GM13977 (cell line): Measurements from ENCODE around the gene RNPEP.

ENCODE experiments used
- DNase-seq: peaks from one replicate; pipeline ENCODE4 v3.0.0; 2012; ENCODE audit warnings: low spot score
- in situ Hi-C: fragments of 300-500 bp; cut with MboI; formaldehyde crosslinking; loops from one replicate; pipeline ENCODE4 v1.12.0; 2022; ENCODE audit warnings: low sequenced_read_pairs, low pct_unique_long_range_greater_than_20kb, mixed read lengths, inconsistent platforms; ENCODE audit not compliant: unreplicated experiment
- TF ChIP-seq, protein P1 (sequence below): IDR thresholded peaks from 2 replicates; pipeline ENCODE4 v1.5.1; 2012; ENCODE audit warnings: mild to moderate bottlenecking, control low read depth; ENCODE audit not compliant: insufficient read depth; ENCODE audit errors: extremely low read depth, missing control alignments

The RNPEP gene, protein sequence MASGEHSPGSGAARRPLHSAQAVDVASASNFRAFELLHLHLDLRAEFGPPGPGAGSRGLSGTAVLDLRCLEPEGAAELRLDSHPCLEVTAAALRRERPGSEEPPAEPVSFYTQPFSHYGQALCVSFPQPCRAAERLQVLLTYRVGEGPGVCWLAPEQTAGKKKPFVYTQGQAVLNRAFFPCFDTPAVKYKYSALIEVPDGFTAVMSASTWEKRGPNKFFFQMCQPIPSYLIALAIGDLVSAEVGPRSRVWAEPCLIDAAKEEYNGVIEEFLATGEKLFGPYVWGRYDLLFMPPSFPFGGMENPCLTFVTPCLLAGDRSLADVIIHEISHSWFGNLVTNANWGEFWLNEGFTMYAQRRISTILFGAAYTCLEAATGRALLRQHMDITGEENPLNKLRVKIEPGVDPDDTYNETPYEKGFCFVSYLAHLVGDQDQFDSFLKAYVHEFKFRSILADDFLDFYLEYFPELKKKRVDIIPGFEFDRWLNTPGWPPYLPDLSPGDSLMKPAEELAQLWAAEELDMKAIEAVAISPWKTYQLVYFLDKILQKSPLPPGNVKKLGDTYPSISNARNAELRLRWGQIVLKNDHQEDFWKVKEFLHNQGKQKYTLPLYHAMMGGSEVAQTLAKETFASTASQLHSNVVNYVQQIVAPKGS

DNA sequence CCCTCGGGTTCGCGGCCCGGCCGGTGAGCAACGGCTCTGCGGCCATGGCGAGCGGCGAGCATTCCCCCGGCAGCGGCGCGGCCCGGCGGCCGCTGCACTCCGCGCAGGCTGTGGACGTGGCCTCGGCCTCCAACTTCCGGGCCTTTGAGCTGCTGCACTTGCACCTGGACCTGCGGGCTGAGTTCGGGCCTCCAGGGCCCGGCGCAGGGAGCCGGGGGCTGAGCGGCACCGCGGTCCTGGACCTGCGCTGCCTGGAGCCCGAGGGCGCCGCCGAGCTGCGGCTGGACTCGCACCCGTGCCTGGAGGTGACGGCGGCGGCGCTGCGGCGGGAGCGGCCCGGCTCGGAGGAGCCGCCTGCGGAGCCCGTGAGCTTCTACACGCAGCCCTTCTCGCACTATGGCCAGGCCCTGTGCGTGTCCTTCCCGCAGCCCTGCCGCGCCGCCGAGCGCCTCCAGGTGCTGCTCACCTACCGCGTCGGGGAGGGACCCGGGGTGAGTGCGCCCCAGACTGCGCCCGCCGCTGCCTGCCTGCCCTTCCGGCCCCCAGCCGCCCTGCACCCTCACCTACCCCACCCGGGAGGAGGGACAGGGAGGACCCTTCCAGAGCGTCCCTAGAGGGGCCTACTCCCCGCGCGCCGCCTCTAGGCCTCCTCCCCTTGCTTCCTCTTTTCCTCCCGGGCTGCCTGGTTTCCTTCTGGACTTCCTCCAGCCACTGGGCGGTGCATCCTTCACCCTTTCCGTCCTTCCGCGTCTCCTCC is at the start of gene RNPEP:
TSS of gene RNPEP (plus strand) at position 26 of the 757 bp plus-strand sequence. CDS start at position 45, 19 bp downstream.
- TF ChIP-seq, protein P1, sequence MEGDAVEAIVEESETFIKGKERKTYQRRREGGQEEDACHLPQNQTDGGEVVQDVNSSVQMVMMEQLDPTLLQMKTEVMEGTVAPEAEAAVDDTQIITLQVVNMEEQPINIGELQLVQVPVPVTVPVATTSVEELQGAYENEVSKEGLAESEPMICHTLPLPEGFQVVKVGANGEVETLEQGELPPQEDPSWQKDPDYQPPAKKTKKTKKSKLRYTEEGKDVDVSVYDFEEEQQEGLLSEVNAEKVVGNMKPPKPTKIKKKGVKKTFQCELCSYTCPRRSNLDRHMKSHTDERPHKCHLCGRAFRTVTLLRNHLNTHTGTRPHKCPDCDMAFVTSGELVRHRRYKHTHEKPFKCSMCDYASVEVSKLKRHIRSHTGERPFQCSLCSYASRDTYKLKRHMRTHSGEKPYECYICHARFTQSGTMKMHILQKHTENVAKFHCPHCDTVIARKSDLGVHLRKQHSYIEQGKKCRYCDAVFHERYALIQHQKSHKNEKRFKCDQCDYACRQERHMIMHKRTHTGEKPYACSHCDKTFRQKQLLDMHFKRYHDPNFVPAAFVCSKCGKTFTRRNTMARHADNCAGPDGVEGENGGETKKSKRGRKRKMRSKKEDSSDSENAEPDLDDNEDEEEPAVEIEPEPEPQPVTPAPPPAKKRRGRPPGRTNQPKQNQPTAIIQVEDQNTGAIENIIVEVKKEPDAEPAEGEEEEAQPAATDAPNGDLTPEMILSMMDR: no peak
- in situ Hi-C loops: no loop called here
- DNase-seq: peak; percentile 92

DNA sequence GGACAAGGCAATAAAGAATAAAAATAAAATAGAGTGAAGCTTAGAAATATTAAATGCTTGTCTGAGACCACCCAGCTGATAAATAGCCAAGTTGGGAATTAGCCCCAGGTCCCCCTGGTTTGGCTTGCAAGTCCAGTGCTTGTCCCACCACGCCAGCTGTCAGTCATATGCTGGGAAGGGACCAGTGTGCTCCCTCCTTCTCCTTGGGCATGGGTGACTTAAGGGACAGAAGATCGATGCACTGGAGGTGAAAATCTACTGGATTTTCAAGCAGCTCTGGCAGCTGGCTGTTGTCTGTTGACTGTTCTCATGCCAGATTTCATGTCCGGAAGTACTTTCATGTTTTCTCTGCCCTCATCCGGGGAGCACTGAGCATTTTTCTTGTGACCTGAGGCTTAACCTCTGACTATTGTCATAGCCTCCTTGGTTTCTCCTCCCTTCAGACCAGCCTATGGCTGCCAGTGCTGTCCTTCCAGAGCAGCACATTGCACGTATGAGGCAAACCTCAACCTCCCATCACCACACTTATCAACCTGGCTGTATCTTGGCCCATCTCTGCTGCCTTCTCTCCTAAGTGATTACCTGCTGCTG is 48.5 kb upstream of the RNPEP start:
- DNase-seq: no peak
- TF ChIP-seq, protein P1: no peak
- in situ Hi-C loops: no loop called here

DNA sequence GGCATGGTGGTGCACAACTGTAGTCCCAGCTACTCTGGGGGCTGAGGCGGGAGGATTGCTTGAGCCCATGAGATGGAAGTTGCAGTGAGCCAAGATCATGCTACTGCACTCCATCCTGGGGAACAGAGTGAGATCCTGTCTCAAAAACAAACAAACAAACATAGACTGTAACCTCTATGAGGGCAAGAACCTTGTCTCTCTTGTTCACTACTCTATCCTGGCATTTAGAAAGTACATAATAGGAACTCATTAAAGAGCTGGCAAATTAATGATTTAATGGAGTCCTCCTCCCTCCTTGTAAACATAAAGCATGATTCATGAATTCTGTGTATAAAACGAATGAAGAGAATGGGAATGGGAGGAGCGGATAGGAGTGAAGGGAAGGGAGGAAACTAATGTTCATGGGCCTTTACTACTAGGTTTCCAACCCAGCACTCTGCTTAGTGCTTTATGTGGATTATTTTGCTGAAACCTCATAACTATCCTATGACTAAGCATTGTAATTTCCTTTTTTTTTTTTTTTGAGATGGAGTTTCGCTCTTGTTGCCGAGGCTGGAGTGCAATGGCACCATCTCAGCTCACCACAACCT is 44.7 kb upstream of the RNPEP start:
- DNase-seq: no peak
- TF ChIP-seq, protein P1: no peak
- in situ Hi-C loops: no loop called here

DNA sequence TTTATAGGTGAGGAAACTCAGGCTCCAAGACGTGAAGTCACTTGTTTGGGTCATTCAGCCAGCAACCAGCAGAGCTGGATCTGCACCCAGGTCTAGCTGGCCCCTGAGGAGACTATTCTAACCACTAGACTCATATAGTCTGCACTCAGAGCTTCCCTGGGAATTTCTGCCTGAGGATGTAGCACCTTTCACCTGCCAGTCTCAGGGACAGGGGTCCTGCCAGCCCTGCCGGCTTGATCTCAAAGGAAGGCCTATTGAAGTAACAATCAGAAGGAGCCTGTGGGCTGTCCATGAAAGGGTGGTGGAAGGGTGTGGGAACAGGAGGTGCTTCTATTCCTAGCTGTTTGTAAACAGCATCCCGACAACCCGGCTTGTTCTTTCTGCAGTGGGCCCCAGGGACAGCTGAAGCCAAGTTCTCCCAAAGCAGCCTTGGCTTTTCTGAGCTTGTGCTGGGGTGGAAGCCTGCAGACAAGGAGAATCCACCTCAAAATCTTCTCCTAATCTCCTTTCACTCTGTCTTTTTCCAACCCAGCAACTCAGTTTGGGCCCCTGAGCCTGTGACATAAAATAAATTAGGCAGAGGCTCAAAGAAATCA is 43.9 kb upstream of the RNPEP start:
- in situ Hi-C loops: no loop called here
- TF ChIP-seq, protein P1: no peak
- no peak for DNase-seq

DNA sequence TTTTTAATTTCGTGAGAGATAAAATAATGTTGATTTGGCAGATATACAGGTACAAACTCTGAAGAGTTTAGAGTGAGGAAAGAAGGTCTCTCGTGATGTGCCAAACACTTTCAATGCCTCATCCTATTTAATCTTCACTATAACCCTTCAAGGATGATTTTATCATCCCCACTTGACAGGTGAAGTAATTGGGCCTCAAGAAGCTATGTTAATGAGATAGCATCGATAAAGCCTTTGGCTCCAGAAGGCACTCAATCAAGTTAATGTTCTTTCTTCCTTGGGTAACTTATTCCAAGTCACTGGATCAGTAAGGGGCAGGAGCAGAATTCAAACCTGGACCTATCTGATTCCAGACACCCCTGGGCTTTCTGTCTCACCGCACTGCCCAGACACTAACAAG is 43.3 kb upstream of the RNPEP start:
- DNase-seq: no peak
- in situ Hi-C loops: no loop called here
- TF ChIP-seq, protein P1: no peak
